B cell (primary cell): Measurements from ENCODE around the gene RXFP1.

Experiments
- CTCF ChIP-seq: fragments of 200-600 bp; IDR thresholded peaks from one replicate; pipeline ENCODE4 v1.8.0; 2022; ENCODE audit warnings: antibody characterized with exemption, mild to moderate bottlenecking
- EZH2 ChIP-seq: IDR thresholded peaks from 2 replicates; pipeline ENCODE4 v1.6.1; 2012; ENCODE audit warnings: borderline replicate concordance, low read depth, mild to moderate bottlenecking, moderate library complexity, low read length; ENCODE audit not compliant: insufficient read depth, poor library complexity, severe bottlenecking

DNA sequence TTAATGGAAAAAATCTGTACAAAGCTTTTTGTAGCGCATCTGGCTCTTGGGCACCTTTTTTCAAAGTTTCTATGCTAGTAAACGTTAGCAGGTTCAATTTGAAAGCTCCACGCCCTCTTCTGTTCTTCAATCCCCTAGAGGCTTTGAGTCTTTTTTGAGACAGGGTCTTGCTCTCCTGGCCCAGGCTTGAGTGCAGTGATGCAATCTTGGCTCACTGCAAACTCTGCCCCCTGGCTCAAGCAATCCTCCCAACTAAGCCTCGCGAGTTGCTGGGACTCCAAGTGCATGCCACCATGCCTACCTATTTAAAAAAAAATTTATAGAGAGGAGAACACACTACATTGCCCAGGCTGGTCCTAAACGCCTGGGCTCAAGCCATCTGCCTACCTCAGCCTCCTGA lies 9.2 kb downstream of the RXFP1 start:
- TF ChIP-seq CTCF (no peak), EZH2 (no peak)
